Hepatocyte (in vitro differentiated cells): ENCODE measurements around the gene PTGER4. TPM values are rescaled to one million over a fixed set of nuclear protein-coding genes. Genes with fewer than 3 reads are reported as not detected.
"Not testable (repeated sequence)": the region's sequence is repeated elsewhere in the genome, so short reads cannot be mapped to it uniquely, and the experiment has no call there.

ENCODE experiments used
- DNase-seq: peaks from one replicate; pipeline ENCODE4 v3.0.0-alpha.2; 2016; ENCODE audit warnings: low spot score
- H2AFZ ChIP-seq: fragments of 200-600 bp; sonication (generic); 2 replicates; pipeline ENCODE4 v1.6.0; 2016; ENCODE audit warnings: antibody characterized with exemption, mild to moderate bottlenecking
- H3K27ac ChIP-seq: fragments of 200-600 bp; sonication (generic); 2 replicates; pipeline ENCODE4 v1.5.1; 2016; ENCODE audit warnings: mild to moderate bottlenecking
- H3K27me3 ChIP-seq: fragments of 200-600 bp; sonication (generic); 2 replicates; pipeline ENCODE4 v1.6.1; 2016
- H3K36me3 ChIP-seq: fragments of 200-600 bp; sonication (generic); replicated peaks from 2 replicates; pipeline ENCODE4 v1.5.1; 2016; ENCODE audit warnings: low read depth; ENCODE audit not compliant: insufficient read depth
- H3K4me1 ChIP-seq: fragments of 200-600 bp; sonication (generic); 2 replicates; pipeline ENCODE4 v1.5.1; 2016; ENCODE audit warnings: mild to moderate bottlenecking, moderate library complexity; ENCODE audit not compliant: insufficient read depth
- H3K4me2 ChIP-seq: fragments of 200-600 bp; sonication (generic); 2 replicates; pipeline ENCODE4 v1.6.0; 2016
- H3K4me3 ChIP-seq: fragments of 200-600 bp; sonication (generic); 2 replicates; pipeline ENCODE4 v1.5.1; 2016; ENCODE audit warnings: mild to moderate bottlenecking
- H3K79me2 ChIP-seq: fragments of 200-600 bp; sonication (generic); 2 replicates; pipeline ENCODE4 v1.6.0; 2017; ENCODE audit warnings: mild to moderate bottlenecking
- H3K9me2 ChIP-seq: fragments of 200-600 bp; sonication (generic); replicated peaks from 2 replicates; pipeline ENCODE4 v1.6.0; 2017; ENCODE audit warnings: mild to moderate bottlenecking; ENCODE audit not compliant: insufficient read depth
- H3K9me3 ChIP-seq: fragments of 200-600 bp; sonication (generic); 2 replicates; pipeline ENCODE4 v1.5.1; 2016; ENCODE audit warnings: low read depth, mild to moderate bottlenecking
- H4K20me1 ChIP-seq: fragments of 200-600 bp; sonication (generic); 2 replicates; pipeline ENCODE4 v1.6.0; 2016; ENCODE audit warnings: mild to moderate bottlenecking; ENCODE audit not compliant: insufficient read depth, poor library complexity, severe bottlenecking
- EZH2 ChIP-seq: fragments of 200-600 bp; sonication (generic); IDR thresholded peaks from 2 replicates; pipeline ENCODE4 v1.6.1; 2016; ENCODE audit warnings: antibody characterized with exemption, mild to moderate bottlenecking, borderline replicate concordance
- EZH2phosphoT487 ChIP-seq: fragments of 200-600 bp; sonication (generic); IDR thresholded peaks from one replicate; pipeline ENCODE4 v1.6.1; 2018; ENCODE audit warnings: antibody characterized with exemption, mild to moderate bottlenecking, low read depth, moderate library complexity; ENCODE audit not compliant: unreplicated experiment, severe bottlenecking
- WGBS: methylation state at CpG from one replicate; pipeline ENCODE4 v1.1.6; 2016; ENCODE audit warnings: low lambda C conversion rate; ENCODE audit errors: missing lambda C conversion rate; 5-methylcytosine and 5-hydroxymethylcytosine counted together
- polyA plus RNA-seq: library from polyadenylated mRNA; unstranded; fragments of >200 nt; fragmentation: Nextera tagmentation; extraction: Ambion mirVana; gene quantifications from 2 replicates; pipeline ENCODE4 v1.2.1, GENCODE V29; 2016
- total RNA-seq: library from RNA; depleted of rRNA; stranded (reverse); fragments of >200 nt; gene quantifications from 2 replicates; pipeline ENCODE4 v1.2.3, GENCODE V29; 2014
- TF ChIP-seq, protein P1 (sequence below): fragments of 200-600 bp; sonication (generic); IDR thresholded peaks from 2 replicates; pipeline ENCODE4 v1.5.1; 2016; ENCODE audit warnings: antibody characterized with exemption, mild to moderate bottlenecking; ENCODE audit not compliant: poor library complexity

The PTGER4 gene
- total and polyA plus RNA-seq, 2 experiments from 2014 or later = 3.6 to 7.1 TPM

DNA sequence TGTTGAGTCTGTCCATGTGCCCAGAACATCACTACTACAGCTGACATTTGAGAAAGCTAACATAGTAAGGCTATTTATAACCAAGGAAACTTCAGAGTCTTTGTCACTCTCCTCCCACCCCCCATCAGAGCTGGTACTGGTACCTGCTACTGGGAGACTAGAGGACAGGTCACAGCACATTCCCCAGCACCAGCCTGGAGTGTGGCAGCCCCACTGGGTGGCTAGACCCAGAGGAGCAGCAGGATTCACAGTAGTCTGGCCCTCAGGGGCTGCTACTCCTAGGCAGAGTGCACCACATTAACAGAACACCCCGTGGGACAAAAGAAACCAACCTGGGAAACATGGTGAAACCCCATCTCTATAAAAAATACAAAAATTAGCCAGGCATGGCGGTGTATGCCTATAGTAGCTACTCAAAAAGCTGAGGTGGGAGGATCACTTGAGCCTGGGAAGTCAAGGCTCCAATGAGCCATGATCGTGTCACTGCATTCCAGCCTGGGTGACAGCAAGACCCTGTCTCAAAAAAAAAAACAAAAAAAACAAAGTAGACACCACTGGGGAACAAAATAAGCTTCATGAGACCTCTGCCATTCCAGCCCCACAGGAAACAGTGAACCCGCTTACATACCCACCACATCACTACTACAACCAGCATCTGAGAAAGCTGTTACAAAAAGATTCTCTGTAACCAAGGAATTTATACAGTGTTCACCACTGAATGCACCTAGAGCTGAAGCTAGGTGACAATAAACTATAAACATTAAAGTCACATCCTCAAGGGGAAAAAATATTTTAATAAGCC lies 26.3 kb upstream of the PTGER4 start:
- no peaks in the 10 kb centered on the region for H3K9me3 ChIP-seq
- H3K79me2 ChIP-seq = no peaks in the 10 kb centered on the region
- H3K36me3 ChIP-seq = no peaks in the 10 kb centered on the region
- no peak overlapping the region for H2AFZ ChIP-seq
- H3K27ac ChIP-seq = no peak overlapping the region
- no peaks in the 10 kb centered on the region for H4K20me1 ChIP-seq
- no peak for TF ChIP-seq EZH2phosphoT487
- TF ChIP-seq, protein P1, sequence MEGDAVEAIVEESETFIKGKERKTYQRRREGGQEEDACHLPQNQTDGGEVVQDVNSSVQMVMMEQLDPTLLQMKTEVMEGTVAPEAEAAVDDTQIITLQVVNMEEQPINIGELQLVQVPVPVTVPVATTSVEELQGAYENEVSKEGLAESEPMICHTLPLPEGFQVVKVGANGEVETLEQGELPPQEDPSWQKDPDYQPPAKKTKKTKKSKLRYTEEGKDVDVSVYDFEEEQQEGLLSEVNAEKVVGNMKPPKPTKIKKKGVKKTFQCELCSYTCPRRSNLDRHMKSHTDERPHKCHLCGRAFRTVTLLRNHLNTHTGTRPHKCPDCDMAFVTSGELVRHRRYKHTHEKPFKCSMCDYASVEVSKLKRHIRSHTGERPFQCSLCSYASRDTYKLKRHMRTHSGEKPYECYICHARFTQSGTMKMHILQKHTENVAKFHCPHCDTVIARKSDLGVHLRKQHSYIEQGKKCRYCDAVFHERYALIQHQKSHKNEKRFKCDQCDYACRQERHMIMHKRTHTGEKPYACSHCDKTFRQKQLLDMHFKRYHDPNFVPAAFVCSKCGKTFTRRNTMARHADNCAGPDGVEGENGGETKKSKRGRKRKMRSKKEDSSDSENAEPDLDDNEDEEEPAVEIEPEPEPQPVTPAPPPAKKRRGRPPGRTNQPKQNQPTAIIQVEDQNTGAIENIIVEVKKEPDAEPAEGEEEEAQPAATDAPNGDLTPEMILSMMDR = no peak
- TF ChIP-seq EZH2 = no peak
- no peaks in the 10 kb centered on the region for H3K27me3 ChIP-seq
- H3K4me2 ChIP-seq = no peak overlapping the region
- no peak overlapping the region for H3K4me3 ChIP-seq
- no peak for DNase-seq
- WGBS = 88% methylated on average over 4 of the region's 4 CpGs
- no peaks in the 10 kb centered on the region for H3K9me2 ChIP-seq
- H3K4me1 ChIP-seq = no peaks in the 10 kb centered on the region

GRCh38 chr5:40654377-40654991 lies 25.2 kb upstream of the PTGER4 start:
- Histone ChIP-seq H3K4me1 (no peaks in the 10 kb centered on the region), H2AFZ (no peak overlapping the region), H3K9me2 (no peaks in the 10 kb centered on the region), H3K4me2 (no peak overlapping the region), H3K36me3 (no peaks in the 10 kb centered on the region), H3K79me2 (no peaks in the 10 kb centered on the region), H3K4me3 (no peak overlapping the region), H3K27me3 (no peaks in the 10 kb centered on the region), H4K20me1 (no peaks in the 10 kb centered on the region), H3K9me3 (no peaks in the 10 kb centered on the region), H3K27ac (no peak overlapping the region)
- 95% methylated on average over 4 of the region's 4 CpGs for WGBS
- no peak for DNase-seq
- TF ChIP-seq EZH2 (no peak), EZH2phosphoT487 (no peak)
- TF ChIP-seq, protein P1 = no peak

- Histone ChIP-seq H3K4me3 (no peak overlapping the region), H4K20me1 (no peaks in the 10 kb centered on the region), H3K4me1 (no peaks in the 10 kb centered on the region), H3K9me2 (no peaks in the 10 kb centered on the region), H3K4me2 (no peak overlapping the region), H3K79me2 (no peaks in the 10 kb centered on the region), H3K9me3 (no peaks in the 10 kb centered on the region), H2AFZ (no peak overlapping the region), H3K36me3 (no peaks in the 10 kb centered on the region), H3K27me3 (no peaks in the 10 kb centered on the region), H3K27ac (no peak overlapping the region)
- 88% methylated on average over 2 of the region's 2 CpGs for WGBS
- TF ChIP-seq EZH2 (no peak), EZH2phosphoT487 (no peak)
- TF ChIP-seq, protein P1 = no peak
- DNase-seq = no peak
Observed at GRCh38 chr5:40655138-40655537, 24.6 kb upstream of the PTGER4 start.

- H3K79me2 ChIP-seq, H3K27ac ChIP-seq, H3K4me3 ChIP-seq, H3K27me3 ChIP-seq, H2AFZ ChIP-seq, H3K9me3 ChIP-seq, H4K20me1 ChIP-seq, DNase-seq, H3K9me2 ChIP-seq, H3K4me2 ChIP-seq, H3K36me3 ChIP-seq, H3K4me1 ChIP-seq: not testable (repeated sequence)
Observed at GRCh38 chr5:40656091-40656490, 23.6 kb upstream of the PTGER4 start.
